Ishikawa (cell line): ENCODE data around the gene CLNK.
A peak's percentile ranks its signal among the peaks of the same experiment; 100 is the strongest.

Experiments
- CEBPB ChIP-seq: IDR thresholded peaks from 2 replicates; pipeline ENCODE4 v1.6.1; 2012
- CREB1 ChIP-seq: IDR thresholded peaks from 2 replicates; pipeline ENCODE4 v1.6.1; 2012; ENCODE audit warnings: low read depth
- EGR1 ChIP-seq: IDR thresholded peaks from 2 replicates; pipeline ENCODE4 v1.6.1; 2012
- EP300 ChIP-seq: IDR thresholded peaks from 2 replicates; pipeline ENCODE4 v1.6.1; 2012; ENCODE audit warnings: borderline replicate concordance
- FOXM1 ChIP-seq: IDR thresholded peaks from 2 replicates; pipeline ENCODE4 v1.6.1; 2012; ENCODE audit warnings: low read depth, borderline replicate concordance
- MAX ChIP-seq: IDR thresholded peaks from 2 replicates; pipeline ENCODE4 v1.6.1; 2012
- NFIC ChIP-seq: IDR thresholded peaks from 2 replicates; pipeline ENCODE4 v1.6.1; 2012
- RAD21 ChIP-seq: IDR thresholded peaks from 2 replicates; pipeline ENCODE4 v1.6.1; 2012; ENCODE audit warnings: low read depth
- REST ChIP-seq: IDR thresholded peaks from 2 replicates; pipeline ENCODE4 v1.6.1; 2012; ENCODE audit warnings: low read depth, mild to moderate bottlenecking
- TAF1 ChIP-seq: IDR thresholded peaks from 2 replicates; pipeline ENCODE4 v1.6.1; 2012; ENCODE audit warnings: low read depth, mild to moderate bottlenecking
- TCF12 ChIP-seq: IDR thresholded peaks from 2 replicates; pipeline ENCODE4 v1.6.1; 2012; ENCODE audit warnings: low read depth
- TEAD4 ChIP-seq: IDR thresholded peaks from 2 replicates; pipeline ENCODE4 v1.6.1; 2012
- YY1 ChIP-seq: IDR thresholded peaks from 2 replicates; pipeline ENCODE4 v1.6.1; 2012; ENCODE audit warnings: low read depth
- ZBTB7A ChIP-seq: IDR thresholded peaks from 2 replicates; pipeline ENCODE4 v1.6.1; 2012; ENCODE audit warnings: low read depth
- TF ChIP-seq, protein P1 (sequence below): IDR thresholded peaks from 2 replicates; pipeline ENCODE4 v1.6.1; 2012

The CLNK gene

GRCh38 chr4:10567766-10568165, 116.8 kb downstream of the CLNK start:
- TF ChIP-seq FOXM1, result no peak
- TF ChIP-seq MAX, result no peak
- no peak for TF ChIP-seq EP300
- no peak for TF ChIP-seq RAD21
- no peak for TF ChIP-seq YY1
- no peak for TF ChIP-seq ZBTB7A
- TF ChIP-seq TCF12, result no peak

DNA sequence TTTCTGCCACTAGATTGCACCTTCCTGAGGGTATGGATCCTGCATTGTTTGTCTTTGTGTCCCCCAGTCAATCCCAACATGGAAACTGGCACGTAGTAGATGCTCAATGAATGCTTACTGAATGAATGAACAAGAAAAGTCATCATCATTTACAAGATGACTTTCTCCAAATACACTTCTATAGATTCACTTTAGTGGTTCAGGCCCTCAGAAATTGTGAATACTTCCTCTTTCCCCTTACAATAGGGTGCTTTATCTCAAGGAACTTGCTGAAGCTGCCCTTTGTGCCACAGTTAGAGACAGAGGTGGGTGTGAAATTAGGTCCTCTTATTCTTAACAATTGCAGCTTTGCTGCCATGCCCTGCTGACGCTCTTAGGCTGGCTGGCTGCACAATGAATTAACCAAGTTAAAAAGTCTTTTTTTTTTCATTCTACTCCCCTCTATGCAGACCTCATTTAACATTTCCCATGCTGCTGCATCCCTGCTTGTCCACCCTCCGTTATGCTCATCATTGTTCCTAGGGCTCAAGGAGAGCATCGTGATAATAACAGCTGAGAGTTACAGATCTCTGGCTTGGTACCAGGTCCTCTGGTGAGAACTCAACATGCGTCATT, 119.3 kb downstream of the CLNK start:
- TF ChIP-seq YY1 (no peak), CREB1 (no peak), TAF1 (no peak), REST (no peak), RAD21 (no peak)
- TF ChIP-seq, protein P1, sequence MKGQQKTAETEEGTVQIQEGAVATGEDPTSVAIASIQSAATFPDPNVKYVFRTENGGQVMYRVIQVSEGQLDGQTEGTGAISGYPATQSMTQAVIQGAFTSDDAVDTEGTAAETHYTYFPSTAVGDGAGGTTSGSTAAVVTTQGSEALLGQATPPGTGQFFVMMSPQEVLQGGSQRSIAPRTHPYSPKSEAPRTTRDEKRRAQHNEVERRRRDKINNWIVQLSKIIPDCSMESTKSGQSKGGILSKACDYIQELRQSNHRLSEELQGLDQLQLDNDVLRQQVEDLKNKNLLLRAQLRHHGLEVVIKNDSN, result no peak

- TF ChIP-seq TAF1 (no peak), RAD21 (peak; percentile 66)
Observed at GRCh38 chr4:10554694-10555093, 129.9 kb downstream of the CLNK start.

DNA sequence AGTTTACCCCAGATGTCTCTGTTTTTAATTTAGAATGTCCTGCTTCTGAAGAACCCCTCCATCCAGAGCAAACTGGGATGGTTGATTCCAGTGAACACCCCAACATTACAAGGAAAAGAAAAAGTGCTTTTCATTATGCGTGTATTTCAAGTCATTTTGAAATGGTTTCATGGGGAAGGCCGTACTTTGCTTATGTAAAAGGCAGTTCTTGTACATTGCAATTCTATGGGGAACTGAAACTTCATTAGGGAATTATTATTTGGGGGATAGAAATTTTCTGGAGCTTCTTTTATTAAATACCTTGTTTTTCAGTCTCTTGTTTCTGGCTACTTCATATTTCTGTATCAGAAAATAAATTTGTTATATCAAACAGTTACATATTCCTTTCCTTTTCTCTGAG, 130.4 kb downstream of the CLNK start:
- TF ChIP-seq, protein P1, result no peak
- TF ChIP-seq EGR1 (no peak), CREB1 (no peak), NFIC (no peak), ZBTB7A (no peak), RAD21 (no peak), TEAD4 (no peak), MAX (no peak), TCF12 (no peak), YY1 (no peak), TAF1 (no peak), FOXM1 (no peak), REST (no peak), CEBPB (no peak), EP300 (no peak)

DNA sequence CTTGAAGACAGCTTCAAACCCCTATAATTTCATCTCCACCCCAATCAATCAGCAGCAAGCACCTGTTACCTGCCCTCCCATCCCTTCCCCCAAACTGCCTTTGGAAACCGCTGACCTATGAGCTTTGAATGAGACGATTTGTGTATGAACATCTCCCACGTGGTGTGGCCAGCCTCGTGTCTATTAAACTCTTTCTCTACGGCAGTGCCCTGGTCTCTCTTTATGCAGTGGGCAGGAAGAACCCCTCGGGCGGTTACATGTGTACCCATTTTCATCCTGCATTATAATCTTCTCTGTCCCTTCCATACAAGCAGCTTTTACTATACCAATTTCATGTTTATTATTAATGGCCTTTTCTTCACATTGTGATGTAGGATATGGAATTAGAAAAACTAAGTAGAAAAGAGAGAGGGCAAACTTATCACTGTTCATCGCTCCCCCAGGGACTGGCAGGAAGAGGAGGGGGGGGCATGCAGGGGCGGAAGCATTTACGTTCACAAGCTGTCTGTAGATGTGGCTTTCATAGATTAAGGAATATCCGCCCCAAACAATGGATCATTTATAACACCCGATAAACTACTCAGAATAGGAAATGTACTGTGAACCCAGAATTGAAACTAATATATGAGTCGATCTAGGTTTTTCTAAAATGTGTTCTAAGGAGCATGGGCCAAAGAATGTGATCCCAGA, 131.8 kb downstream of the CLNK start:
- TF ChIP-seq CREB1, result no peak
- no peak for TF ChIP-seq NFIC
- no peak for TF ChIP-seq EP300
- TF ChIP-seq ZBTB7A, result no peak
- no peak for TF ChIP-seq TAF1
- no peak for TF ChIP-seq RAD21
- no peak for TF ChIP-seq EGR1
- TF ChIP-seq MAX, result no peak
- TF ChIP-seq TEAD4, result no peak
- TF ChIP-seq FOXM1, result no peak
- no peak for TF ChIP-seq TCF12
- TF ChIP-seq YY1, result no peak
- TF ChIP-seq, protein P1, result no peak
- TF ChIP-seq CEBPB, result no peak
